GM12878 (cell line): Measurements from ENCODE around the gene PRKCE. TPM values are rescaled to one million over a fixed set of nuclear protein-coding genes. Genes with fewer than 3 reads are reported as not detected.

Experiments used
- ASH2L ChIP-seq: fragments of 300-600, 200-600 bp; sonication (generic); IDR thresholded peaks from 2 replicates; pipeline ENCODE4 v1.6.1; 2017; ENCODE audit warnings: low read depth, mild to moderate bottlenecking, borderline replicate concordance
- CBX5 ChIP-seq: sonication (generic); IDR thresholded peaks from 2 replicates; pipeline ENCODE4 v1.6.1; 2016; ENCODE audit warnings: low read depth, moderate library complexity, mild to moderate bottlenecking, inconsistent platforms
- CEBPB ChIP-seq, 2 experiments: fragments of 150-350 bp in 1 of 2; IDR thresholded peaks; 2 replicates each; pipeline ENCODE4 v1.6.1; 2012 to 2014; ENCODE audit warnings: low read depth in 2 of 2, low read length in 2 of 2, borderline replicate concordance in 1 of 2, inconsistent platforms in 1 of 2
- ELK1 ChIP-seq: IDR thresholded peaks from 2 replicates; pipeline ENCODE4 v1.6.1; 2012; ENCODE audit warnings: low read depth, low read length, improper control_type of control experiment
- HDAC6 ChIP-seq: fragments of 200-600 bp; sonication (generic); IDR thresholded peaks from one replicate; pipeline ENCODE4 v1.8.0; 2017; ENCODE audit warnings: antibody characterized with exemption; ENCODE audit not compliant: unreplicated experiment
- HDGF ChIP-seq: fragments of 450-650 bp; IDR thresholded peaks from 2 replicates; pipeline ENCODE4 v1.6.1; 2016; ENCODE audit warnings: antibody characterized with exemption
- IKZF2 ChIP-seq, 2 experiments: fragments of 450-650 bp; IDR thresholded peaks; 2 replicates each; pipeline ENCODE4 v1.6.1; 2017; ENCODE audit warnings: mild to moderate bottlenecking in 2 of 2, moderate library complexity in 2 of 2
- IRF4 ChIP-seq: IDR thresholded peaks from 2 replicates; pipeline ENCODE4 v1.6.1; 2011; ENCODE audit warnings: low read depth, low read length
- JUNB ChIP-seq: IDR thresholded peaks from 2 replicates; pipeline ENCODE4 v1.6.1; 2016; ENCODE audit warnings: antibody characterized with exemption, mild to moderate bottlenecking
- MAX ChIP-seq: IDR thresholded peaks from 2 replicates; pipeline ENCODE4 v1.6.1; 2012; ENCODE audit warnings: low read depth, low read length, improper control_type of control experiment
- PBX3 ChIP-seq: IDR thresholded peaks from 2 replicates; pipeline ENCODE4 v1.6.1; 2011; ENCODE audit warnings: mild to moderate bottlenecking, low read depth, low read length, moderate library complexity; ENCODE audit not compliant: insufficient replicate concordance
- RAD51 ChIP-seq: fragments of 450-650 bp; IDR thresholded peaks from 2 replicates; pipeline ENCODE4 v1.6.1; 2016; ENCODE audit warnings: moderate library complexity, mild to moderate bottlenecking, inconsistent platforms
- RUNX3 ChIP-seq: IDR thresholded peaks from 2 replicates; pipeline ENCODE4 v1.6.1; 2012; ENCODE audit warnings: low read length, inconsistent platforms
- ZBTB11 ChIP-seq: fragments of 450-650 bp; formaldehyde crosslinking; IDR thresholded peaks from 2 replicates; pipeline ENCODE4 v1.5.0; 2022; ENCODE audit warnings: mild to moderate bottlenecking, missing genetic modification characterization
- ZBTB40 ChIP-seq: fragments of 450-650 bp; IDR thresholded peaks from 2 replicates; pipeline ENCODE4 v1.6.1; 2016; ENCODE audit warnings: mild to moderate bottlenecking, moderate library complexity, borderline replicate concordance
- ZNF622 ChIP-seq: fragments of 450-650 bp; IDR thresholded peaks from 2 replicates; pipeline ENCODE4 v1.6.1; 2017; ENCODE audit warnings: mild to moderate bottlenecking, inconsistent platforms
- polyA plus RNA-seq, 11 experiments: library from polyadenylated mRNA; depleted of rRNA in 4 of 11; unstranded in 6 of 11; stranded (reverse) in 5 of 11; fragments of >200 nt; fragmentation: Nextera tagmentation in 4 of 11; fragmentation: Illumina TruSeq in 1 of 11; extraction: Ambion mirVana in 4 of 11; extraction: Trizol in 1 of 11; gene quantifications; 1 replicate in 1 of 11; 2 replicates in 10 of 11; pipeline versions ENCODE4 v1.2.1 to v1.2.3, GENCODE V29; 2011 to 2016; ENCODE audit warnings: inconsistent platforms in 2 of 11, missing spikeins in 2 of 11, low read depth in 1 of 11
- total RNA-seq, 4 experiments: library from RNA; depleted of rRNA in 3 of 4; stranded (reverse); fragments of >200 nt in 3 of 4; fragmentation: Illumina TruSeq in 1 of 4; extraction: Trizol in 1 of 4; gene quantifications; 2 replicates each; pipeline versions ENCODE4 v1.2.1 to v1.2.3, GENCODE V29; 2013 to 2021

PRKCE gene
- total and polyA plus RNA-seq, 10 of the 15 experiments (the other 5 are each of a cell fraction or from before 2014, with no cell fraction given) = 2.6 to 28.2 (median 11.3) TPM

- no peak for TF ChIP-seq ZBTB11
- peak; percentile 76 for TF ChIP-seq PBX3
- TF ChIP-seq IKZF2 (IDR thresholded peaks at IDR 0.05) = peak; percentile 93 to 96
- peak; percentile 66 for TF ChIP-seq JUNB
- TF ChIP-seq CBX5 = peak; percentile 94
- no peak for TF ChIP-seq ELK1
- no peak for TF ChIP-seq ZNF622
- TF ChIP-seq CEBPB (IDR thresholded peaks at IDR 0.05; ENCODE audit: borderline replicate concordance in 1 of 2, low read depth in 2 of 2, low read length in 2 of 2) = 0 out of 4 replicates have a peak, but pooled peaks of 1 of the 2 experiments have one; percentile 4
- TF ChIP-seq RUNX3 = peak; percentile 97
- peak; percentile 89 for TF ChIP-seq RAD51
- TF ChIP-seq HDGF = 0 out of 2 replicates have a peak, but pooled peaks have one; percentile 33
- 0 out of 2 replicates have a peak, but pooled peaks have one; percentile 23 for TF ChIP-seq ASH2L
- no peak for TF ChIP-seq ZBTB40
- no peak for TF ChIP-seq HDAC6
- peak; percentile 78; the same call in 1 of the 2 replicates for TF ChIP-seq MAX
- TF ChIP-seq IRF4 = peak; percentile 97
These were observed 77.0 kb downstream of the PRKCE start (continued) for GRCh38 chr2:45728458-45728942.
